ENCODE results near the gene CTSC. TPM values are rescaled to one million over a fixed set of nuclear protein-coding genes. Genes with fewer than 3 reads are reported as not detected.

Gene CTSC
- total and polyA plus RNA-seq, 2 of the 13 experiments (the other 11 are each of a cell fraction or from before 2014, with no cell fraction given): 144 to 210 TPM

GRCh38 chr11:88306785-88307184, 30.8 kb downstream of the CTSC start:
- ChIA-PET CTCF (ENCODE audit: low intra/inter-chr PET ratio, low total read pairs) (no interaction called here), POLR2A (no interaction called here)
- Histone ChIP-seq H3K36me3 (replicated peaks in 1 of 2; ENCODE audit: control insufficient read depth in 1 of 2, insufficient read depth in 2 of 2, low read length in 2 of 2) (peaks cover 0 to 14% of the 10 kb centered on the region in 2 experiments; a peak in 3 of 5 replicates), H3K4me2 (ENCODE audit: low read depth, low read length) (no peak overlapping the region), H3K4me1 (ENCODE audit: insufficient read depth, low read length) (no peaks in the 10 kb centered on the region), H3K9me3 (ENCODE audit: low read length) (no peaks in the 10 kb centered on the region), H3K27me3 (ENCODE audit: control insufficient read depth in 1 of 2, insufficient read depth in 2 of 2, low read length in 2 of 2) (no peaks in the 10 kb centered on the region), H3K27ac (ENCODE audit: extremely low read length, insufficient read depth, low read length) (no peak overlapping the region), H4K20me1 (ENCODE audit: insufficient read depth, low read length) (no peaks in the 10 kb centered on the region), H3K9ac (ENCODE audit: insufficient read depth, low read depth, low read length) (no peak overlapping the region), H3K4me3 (replicated peaks in 1 of 3; ENCODE audit: insufficient read depth in 1 of 3, low read depth in 2 of 3, low read length in 3 of 3) (no peak overlapping the region), H2AFZ (ENCODE audit: low read length) (no peak overlapping the region), H3K79me2 (ENCODE audit: insufficient read depth, low read length) (no peaks in the 10 kb centered on the region)
- 48% methylated on average over 2 of the region's 2 CpGs for WGBS (ENCODE audit: low lambda C conversion rate)
- ATAC-seq (no peak), DNase-seq (ENCODE audit: low spot score) (no peak), FAIRE-seq (no peak)
- in situ Hi-C loops (cut with HindIII; ENCODE audit: extremely low pct_ligation_motif_present, low pct_unique_long_range_greater_than_20kb) (no loop called here), intact Hi-C loops (cut with micrococcal nuclease; ENCODE audit: unreplicated experiment) (no loop called here)
- no TSS peak for BruUV-seq (replicated peaks)
- TF ChIP-seq MED8 (CRISPR knock-in tag; IDR thresholded peaks at IDR 0.05; ENCODE audit: insufficient replicate concordance) (no peak), ZMYM2 (CRISPR knock-in tag; IDR thresholded peaks at IDR 0.05) (no peak), ARID4A (CRISPR knock-in tag; IDR thresholded peaks at IDR 0.05; ENCODE audit: borderline replicate concordance) (no peak), NR0B2 (CRISPR knock-in tag; IDR thresholded peaks at IDR 0.05) (no peak), PHB2 (IDR thresholded peaks at IDR 0.05; ENCODE audit: partially characterized antibody) (no peak), GMEB1 (CRISPR knock-in tag; IDR thresholded peaks at IDR 0.05; ENCODE audit: borderline replicate concordance) (no peak), ZNF605 (CRISPR knock-in tag; IDR thresholded peaks at IDR 0.05) (no peak), ZNF556 (CRISPR knock-in tag; IDR thresholded peaks at IDR 0.05; ENCODE audit: borderline replicate concordance) (no peak), LCORL (IDR thresholded peaks at IDR 0.05) (no peak), LCORL (CRISPR knock-in tag; IDR thresholded peaks at IDR 0.05) (no peak), ZNF547 (CRISPR knock-in tag; IDR thresholded peaks at IDR 0.05) (no peak), PAXIP1 (CRISPR knock-in tag; conservative IDR thresholded peaks at IDR 0.05) (no peak), CC2D1A (CRISPR knock-in tag; IDR thresholded peaks at IDR 0.05) (no peak), THAP11 (CRISPR knock-in tag; IDR thresholded peaks at IDR 0.05) (no peak), DDIT3 (CRISPR knock-in tag; IDR thresholded peaks at IDR 0.05) (no peak), ZNF768 (CRISPR knock-in tag; IDR thresholded peaks at IDR 0.05) (no peak)
